Activated T-helper 1 cell treated with Interleukin-2 at 50 U/mL for 16 hours (primary cell): ENCODE results near the gene NAALADL2.

Experiments
- DNase-seq: peaks from one replicate; pipeline ENCODE4 v3.0.0-alpha.2; 2020; ENCODE audit warnings: low read depth

NAALADL2 gene

DNA sequence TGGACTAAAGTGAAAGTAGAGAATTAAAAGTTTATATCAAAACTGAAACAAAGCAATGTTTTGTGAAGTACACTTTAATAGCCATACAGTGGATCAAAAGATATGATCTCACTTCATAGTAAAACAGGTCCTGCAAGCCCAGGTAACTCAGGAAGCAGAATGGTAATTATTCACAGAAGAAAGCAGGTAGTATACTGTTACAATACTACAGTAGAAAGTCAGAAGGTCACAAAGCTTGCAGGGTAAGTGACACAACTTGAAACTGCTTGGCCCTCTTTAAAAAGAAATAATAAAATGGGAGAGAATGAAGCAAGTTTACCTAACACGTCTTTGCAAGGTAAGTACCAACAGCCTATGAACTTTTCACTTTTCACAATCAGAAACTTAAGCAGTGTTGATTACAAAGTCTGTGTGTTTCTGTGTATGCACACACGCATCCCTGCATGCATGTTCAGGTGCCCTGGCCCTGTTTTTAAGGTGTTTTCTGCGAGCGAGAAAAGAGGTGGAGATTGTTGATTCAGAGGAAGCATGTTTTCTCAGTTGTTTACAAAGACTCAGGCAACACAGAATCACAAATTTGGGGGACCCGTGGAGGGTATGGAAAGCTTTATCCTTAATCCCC lies at the start of gene NAALADL2:
Gene NAALADL2, plus strand, starts transcription at position 221 of the 622 bp plus-strand sequence.
- no peak for DNase-seq

- no peak for DNase-seq
Measured at GRCh38 chr3:174810254-174810653, 48.9 kb upstream of the NAALADL2 start.

- no peak for DNase-seq
Measured at GRCh38 chr3:174812172-174812862, 46.8 kb upstream of the NAALADL2 start.

DNA sequence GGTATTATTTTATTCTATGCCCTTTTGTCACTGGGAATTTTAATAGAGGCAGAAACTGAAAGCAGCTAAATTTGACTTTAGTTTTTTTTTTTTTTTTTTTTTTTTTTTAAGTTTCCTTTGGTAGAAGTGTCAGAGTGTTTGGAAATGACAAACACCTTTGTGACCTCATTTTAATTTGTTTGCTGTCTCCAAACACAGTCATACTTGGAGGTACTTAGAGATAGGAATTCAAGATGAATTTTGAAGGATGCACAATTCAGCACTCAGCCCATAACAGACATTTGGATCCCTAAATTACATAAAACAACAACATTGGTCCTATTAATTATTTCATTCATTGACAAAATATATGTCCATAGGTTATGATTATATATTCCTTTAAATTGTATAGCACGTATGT lies 43.4 kb upstream of the NAALADL2 start:
- DNase-seq, result no peak

GRCh38 chr3:174820885-174821284 lies 38.2 kb upstream of the NAALADL2 start:
- DNase-seq, result no peak

DNA sequence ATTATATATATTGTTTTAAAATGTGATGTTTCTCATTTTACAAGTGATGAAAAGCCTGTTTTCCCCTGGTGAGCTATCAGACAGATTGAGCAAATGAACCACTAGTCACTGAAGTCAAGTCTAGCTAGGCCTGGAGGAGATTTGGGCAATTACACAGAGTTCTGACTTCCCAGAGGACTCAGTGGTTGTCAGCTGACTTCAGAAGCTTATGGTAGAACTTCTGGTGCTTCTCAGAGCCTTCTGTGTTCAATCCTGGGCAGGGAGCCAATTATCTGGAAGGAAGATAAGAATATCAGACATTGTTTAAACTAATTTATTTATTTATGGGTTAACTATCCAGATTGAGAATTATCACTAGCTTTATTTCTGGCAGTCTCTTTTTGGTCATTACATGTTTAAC lies 37.7 kb upstream of the NAALADL2 start:
- no peak for DNase-seq

GRCh38 chr3:174822320-174822719 lies 36.8 kb upstream of the NAALADL2 start:
- no peak for DNase-seq

DNA sequence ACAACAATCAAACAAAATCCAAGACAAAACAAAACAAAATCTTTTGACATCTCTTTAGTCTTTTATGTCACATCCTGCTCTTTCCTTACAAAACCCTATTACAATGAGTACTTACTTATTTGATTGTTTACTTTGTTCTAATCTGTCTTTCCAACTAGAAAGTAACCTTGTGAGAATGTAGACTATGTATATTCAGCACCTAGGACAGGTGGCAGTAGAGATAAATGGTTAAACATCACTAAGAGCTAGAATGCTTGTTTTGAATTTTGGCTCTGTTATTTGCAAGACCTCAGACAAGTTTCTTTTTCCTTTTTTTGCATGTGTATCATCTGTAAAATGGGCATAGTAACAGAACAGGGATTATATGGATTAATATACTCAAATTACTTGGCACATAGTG lies 33.1 kb upstream of the NAALADL2 start:
- no peak for DNase-seq

DNA sequence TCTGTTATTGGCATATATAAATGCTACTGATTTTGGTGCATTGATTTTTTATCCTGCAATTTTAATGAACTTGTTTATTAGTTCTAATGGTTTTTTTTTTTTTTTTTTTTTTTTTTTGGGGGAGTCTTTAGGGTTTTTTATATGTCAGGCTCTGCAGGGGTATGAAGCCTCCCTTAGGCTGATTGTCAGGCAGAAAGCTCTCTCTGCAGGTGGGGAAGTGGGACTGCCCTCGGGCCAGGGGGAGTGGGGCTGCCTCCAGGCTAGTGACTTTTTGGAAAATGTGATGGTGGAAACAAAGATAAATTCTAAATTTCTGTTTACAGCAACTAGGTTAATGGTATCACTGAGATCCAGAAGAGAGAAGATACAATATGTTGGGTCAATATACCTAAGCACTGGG lies 14.4 kb upstream of the NAALADL2 start:
- no peak for DNase-seq

- no peak for DNase-seq
Measured at GRCh38 chr3:174846055-174846454, 13.1 kb upstream of the NAALADL2 start.

DNA sequence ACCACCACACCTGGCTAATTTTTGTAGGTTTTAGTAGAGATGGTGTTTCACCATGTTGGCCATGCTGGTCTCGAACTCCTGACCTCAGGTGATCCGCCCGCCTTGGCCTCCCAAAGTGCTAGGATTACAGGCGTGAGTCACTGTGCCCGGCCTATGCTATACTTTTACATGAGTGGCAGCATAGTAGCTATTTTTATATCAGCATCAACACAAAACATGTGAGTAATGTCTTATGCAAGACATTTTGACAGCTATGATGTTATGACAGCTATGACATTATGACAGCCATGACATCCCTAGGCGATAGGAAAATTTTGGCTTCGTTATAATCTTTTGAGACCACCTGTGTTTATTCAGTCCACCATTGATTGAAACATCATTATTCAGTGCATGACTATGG lies 4.1 kb upstream of the NAALADL2 start:
- no peak for DNase-seq

DNA sequence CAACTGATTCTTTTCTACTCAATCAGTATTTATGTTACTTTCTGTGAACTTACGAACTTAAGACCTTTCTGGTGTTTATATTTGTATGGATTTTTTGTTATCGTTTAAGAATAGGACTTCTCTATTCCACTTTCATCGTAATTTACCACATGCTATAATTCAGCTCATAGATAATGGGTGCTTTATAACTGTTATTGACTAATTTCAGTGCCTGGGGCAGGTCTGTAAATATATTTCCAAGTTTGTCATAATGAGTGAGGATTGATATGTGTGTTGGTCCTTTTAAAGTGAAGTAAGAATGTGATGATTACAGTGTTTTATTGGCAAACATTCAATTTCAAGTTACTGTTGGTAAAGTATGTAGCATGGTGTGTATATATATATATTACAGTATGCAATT lies 1.8 kb upstream of the NAALADL2 start:
- no peak for DNase-seq

GRCh38 chr3:174858353-174858752 lies 781 bp upstream of the NAALADL2 start:
- DNase-seq, result no peak

DNA sequence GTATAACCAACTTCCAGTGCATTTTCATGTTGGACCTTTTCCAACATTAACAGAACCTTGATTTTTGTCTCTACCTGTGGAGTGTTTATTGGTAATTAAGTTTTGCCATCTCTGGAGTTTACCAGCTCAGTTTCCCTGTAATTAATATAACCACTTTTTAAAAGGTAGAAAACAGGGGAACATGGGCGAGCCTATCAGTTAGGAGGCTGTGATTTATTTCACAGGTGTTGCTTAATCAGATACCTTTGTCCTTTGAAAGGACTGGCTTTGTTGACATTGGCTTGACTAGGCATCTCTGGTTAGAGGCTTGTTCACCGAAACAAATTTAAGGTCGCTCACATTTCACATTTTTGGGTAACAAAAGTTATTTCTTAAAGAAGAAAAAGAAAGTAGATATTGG lies 622 bp downstream of the NAALADL2 start:
- DNase-seq, result no peak

DNA sequence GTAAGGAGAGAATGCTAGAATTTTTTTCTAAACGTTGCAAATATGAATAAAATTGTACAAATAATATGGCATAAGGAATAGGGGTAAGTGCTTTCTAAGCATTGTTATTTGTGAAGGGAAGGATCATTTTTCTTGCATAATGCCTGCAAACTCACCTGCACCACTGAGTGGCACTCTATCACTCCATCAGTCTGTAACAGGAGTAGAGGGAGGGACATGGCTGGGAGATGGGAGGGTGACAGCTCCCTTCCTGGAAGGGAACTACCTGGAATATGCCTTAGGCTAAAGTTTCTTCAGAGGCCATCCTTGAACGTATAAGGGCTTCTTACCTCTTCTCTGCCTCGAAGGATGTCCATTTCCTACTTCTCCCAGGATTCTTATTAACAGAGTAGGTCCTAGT lies 3.0 kb downstream of the NAALADL2 start:
- no peak for DNase-seq

GRCh38 chr3:174862666-174863065 lies 3.5 kb downstream of the NAALADL2 start:
- DNase-seq, result no peak

DNA sequence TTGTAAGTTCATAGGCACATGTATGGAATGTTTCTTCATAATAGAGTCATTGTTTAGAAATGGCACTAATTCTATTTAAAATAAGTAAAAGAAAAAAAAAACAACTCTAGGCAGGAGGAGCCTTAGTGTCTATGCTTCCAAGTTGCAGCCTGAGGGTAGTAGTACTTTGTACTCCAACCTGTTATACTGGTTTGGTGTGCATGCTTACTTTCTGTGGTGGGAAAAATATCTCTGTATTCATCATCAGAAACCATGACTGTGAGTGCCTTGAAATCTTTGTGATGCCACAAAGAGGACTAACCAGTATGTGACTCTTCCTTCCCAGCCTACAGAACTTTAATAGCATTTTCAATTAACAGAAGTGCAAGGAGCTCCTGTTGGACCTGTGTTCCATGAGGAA lies 4.4 kb downstream of the NAALADL2 start:
- no peak for DNase-seq

GRCh38 chr3:174869448-174869847 lies 10.3 kb downstream of the NAALADL2 start:
- DNase-seq, result no peak

- DNase-seq, result no peak
Measured at GRCh38 chr3:174873832-174874657, 14.9 kb downstream of the NAALADL2 start.

DNA sequence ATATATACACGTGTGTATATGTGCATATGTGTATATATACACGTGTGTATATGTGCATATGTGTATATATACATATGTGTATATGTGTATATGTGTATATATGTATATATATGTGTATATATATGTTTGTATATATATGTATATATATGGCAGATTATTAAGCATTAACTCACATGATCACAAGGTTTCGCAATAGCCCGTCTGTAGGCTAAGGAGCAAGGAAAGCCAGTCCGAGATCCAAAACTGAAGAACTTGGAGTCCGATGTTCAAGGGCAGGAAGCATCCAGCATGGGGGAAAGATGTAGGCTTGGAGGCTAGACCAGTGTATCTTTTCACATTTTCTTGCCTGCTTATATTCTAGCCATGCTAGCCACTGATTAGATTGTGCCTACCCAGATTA lies 23.7 kb downstream of the NAALADL2 start:
- no peak for DNase-seq

- no peak for DNase-seq
Measured at GRCh38 chr3:174883881-174884675, 24.9 kb downstream of the NAALADL2 start.
